K562 (cell line): ENCODE measurements around the gene CCDC88C.

ENCODE experiments used
- CTCF ChIP-seq, 3 experiments: IDR thresholded peaks in 2 of 3; conservative IDR thresholded peaks in 1 of 3; 2 replicates each; pipeline ENCODE4 v1.5.1; 2011 to 2012; ENCODE audit warnings: low read length in 3 of 3, mild to moderate bottlenecking in 3 of 3, control low read depth in 2 of 3, improper control_type of control experiment in 1 of 3, inconsistent platforms in 1 of 3, low read depth in 1 of 3, mixed read lengths in 1 of 3, moderate library complexity in 1 of 3; ENCODE audit not compliant: insufficient read depth in 2 of 3
- EGR1 ChIP-seq: fragments of 450-650 bp; conservative IDR thresholded peaks from 2 replicates; pipeline ENCODE4 v1.6.1; 2017; ENCODE audit warnings: mild to moderate bottlenecking

DNA sequence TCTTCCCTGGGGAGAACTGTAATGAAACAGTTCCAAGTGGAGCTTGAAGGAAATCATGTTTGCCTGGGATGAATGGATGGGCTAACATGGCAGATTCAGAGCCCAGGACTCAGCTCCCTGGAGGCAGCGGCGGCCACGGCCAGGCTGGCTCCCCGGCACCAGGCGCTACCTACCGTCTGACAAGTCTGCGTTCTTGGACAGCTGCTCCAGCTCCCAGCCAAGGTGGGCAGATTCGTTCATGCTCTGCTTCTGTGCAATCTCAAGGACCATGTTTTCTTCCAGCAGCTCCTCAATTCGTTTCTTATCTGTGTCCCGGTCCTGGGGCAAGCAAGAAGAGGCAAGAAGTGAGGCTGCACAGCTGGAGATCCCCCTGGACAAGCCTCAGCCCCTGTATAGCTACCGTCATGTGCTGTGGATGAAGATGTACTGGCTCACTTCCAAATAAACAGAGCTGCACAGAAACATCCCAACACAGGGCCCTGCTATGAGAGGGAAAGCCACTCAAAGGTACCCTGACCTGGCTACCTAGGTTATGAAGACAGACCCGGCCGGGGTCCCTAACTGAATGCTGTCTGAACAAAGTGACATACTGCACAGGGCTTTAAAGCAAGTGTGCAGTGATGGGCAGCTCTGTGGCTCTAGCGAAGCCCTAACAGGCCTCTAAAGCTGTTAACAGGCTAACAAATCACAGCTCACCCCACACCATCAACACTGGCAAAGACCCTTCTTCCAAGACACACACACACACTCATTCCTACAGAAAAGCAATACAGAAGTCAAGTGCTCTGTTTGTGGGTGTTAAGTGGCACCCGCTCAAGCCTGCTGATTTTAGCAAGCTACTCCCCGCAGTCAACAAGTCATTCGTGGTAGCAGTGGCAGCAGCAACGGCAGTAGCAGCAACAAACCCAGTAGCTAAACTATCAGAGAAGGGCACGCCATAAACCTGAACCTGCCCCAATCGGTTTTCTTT lies 92.7 kb downstream of the CCDC88C start:
- TF ChIP-seq EGR1 (no peak), CTCF (IDR thresholded peaks at IDR 0.05 in 2 of 3, conservative IDR thresholded peaks at IDR 0.05 in 1 of 3; ENCODE audit: insufficient read depth in 2 of 3, low read depth in 1 of 3, low read length in 3 of 3) (no peak)
